Endodermal cell (in vitro differentiated cells): Measurements from ENCODE around the gene IKBIP. TPM values are rescaled to one million over a fixed set of nuclear protein-coding genes. Genes with fewer than 3 reads are reported as not detected.

Experiments
- DNase-seq: peaks from one replicate; pipeline ENCODE4 v3.0.0-alpha.2; 2017
- H3K27ac ChIP-seq: 2 replicates; pipeline ENCODE4 v1.5.1; 2013; ENCODE audit warnings: mild to moderate bottlenecking, low read depth, low read length, moderate library complexity
- H3K27me3 ChIP-seq: 2 replicates; pipeline ENCODE4 v1.6.1; 2013; ENCODE audit warnings: mild to moderate bottlenecking, low read length, moderate library complexity; ENCODE audit not compliant: insufficient read depth, control insufficient read depth, poor library complexity, severe bottlenecking
- H3K36me3 ChIP-seq: 2 replicates; pipeline ENCODE4 v1.7.0; 2013; ENCODE audit warnings: mild to moderate bottlenecking, low read length, moderate library complexity; ENCODE audit not compliant: control insufficient read depth, insufficient read depth
- H3K4me1 ChIP-seq: one replicate; pipeline ENCODE4 v1.7.0; 2013; ENCODE audit warnings: low read length; ENCODE audit not compliant: control insufficient read depth, insufficient read depth
- H3K4me3 ChIP-seq: 2 replicates; pipeline ENCODE4 v1.5.1; 2013; ENCODE audit warnings: mild to moderate bottlenecking, low read length, moderate library complexity
- H3K9ac ChIP-seq: 2 replicates; pipeline ENCODE4 v1.6.1; 2013; ENCODE audit warnings: mild to moderate bottlenecking, low read length, moderate library complexity; ENCODE audit not compliant: poor library complexity, severe bottlenecking; ENCODE audit errors: extremely low read depth
- H3K9me3 ChIP-seq: 2 replicates; pipeline ENCODE4 v1.6.1; 2013; ENCODE audit warnings: mild to moderate bottlenecking, low read length, moderate library complexity; ENCODE audit not compliant: control insufficient read depth
- H3K27ac Mint-ChIP-seq: 2 replicates; pipeline ENCODE4 v1.8.0; 2020; ENCODE audit warnings: mixed read lengths
- H3K27me3 Mint-ChIP-seq: 2 replicates; pipeline ENCODE4 v1.8.0; 2021; ENCODE audit warnings: mild to moderate bottlenecking, mixed read lengths; ENCODE audit not compliant: insufficient read depth
- H3K36me3 Mint-ChIP-seq: 2 replicates; pipeline ENCODE4 v1.8.0; 2020; ENCODE audit warnings: low read depth, mixed read lengths
- H3K4me1 Mint-ChIP-seq: 2 replicates; pipeline ENCODE4 v1.8.0; 2020; ENCODE audit warnings: mixed read lengths
- H3K4me3 Mint-ChIP-seq: 2 replicates; pipeline ENCODE4 v1.8.0; 2020; ENCODE audit warnings: mild to moderate bottlenecking, moderate library complexity, mixed read lengths
- H3K9me3 Mint-ChIP-seq: 2 replicates; pipeline ENCODE4 v1.8.0; 2020; ENCODE audit warnings: mild to moderate bottlenecking, mixed read lengths
- WGBS, 2 experiments: methylation state at CpG; one replicate each; pipeline versions ENCODE4 v1.1.5 to v1.1.7; 2013; ENCODE audit warnings: missing lambda C conversion rate in 2 of 2, mixed read lengths in 1 of 2; ENCODE audit not compliant: insufficient coverage in 1 of 2, insufficient read length in 1 of 2; 5-methylcytosine and 5-hydroxymethylcytosine counted together
- total RNA-seq, 2 donors: library from RNA; stranded (reverse); fragmentation: NEBNext Ultra II Directional in 1 of 2; extraction: Animal tissue kit (Norgen Biotek cat#: 25700) in 1 of 2; gene quantifications; 2 replicates in 1 of 2; 3 replicates in 1 of 2; pipeline ENCODE4 v1.2.1, GENCODE V29; 2021
- TF ChIP-seq, protein P1 (sequence below): fragments of 200-600 bp; sonication (generic); conservative IDR thresholded peaks from 2 replicates; pipeline ENCODE4 v1.5.0; 2021; ENCODE audit warnings: antibody characterized with exemption, mild to moderate bottlenecking

IKBIP gene
- total RNA-seq, 2 donors from 2014 or later = 10.6 to 16.3 TPM

DNA sequence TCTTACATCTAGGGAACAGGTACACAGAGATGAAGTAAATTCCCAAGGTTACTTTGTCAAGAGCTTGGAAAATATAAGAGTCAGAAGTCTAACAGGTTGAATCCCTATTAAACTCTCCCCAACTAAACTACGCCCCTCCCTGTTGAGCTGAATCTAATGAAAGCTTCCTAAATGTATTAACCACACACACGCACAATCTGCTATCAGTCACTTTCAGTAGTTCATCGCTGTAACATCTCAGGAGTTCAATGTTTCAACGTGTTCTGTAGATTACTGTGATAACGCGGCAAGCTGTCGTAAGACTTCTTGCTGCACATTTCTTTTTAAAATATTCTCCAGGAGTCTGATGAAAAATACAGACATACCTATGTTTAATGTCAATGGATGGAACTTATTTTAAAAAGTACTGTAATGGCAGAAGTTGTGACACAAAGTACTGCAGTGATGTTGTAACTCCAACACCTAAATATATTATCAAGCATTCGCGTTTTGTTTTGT lies 51.7 kb downstream of the IKBIP start:
- Mint-ChIP-seq H3K4me1 (peaks cover 12% of the 10 kb centered on the region), H3K27ac (peak overlapping the region; percentile 95), H3K36me3 (peaks cover 31% of the 10 kb centered on the region), H3K27me3 (no peaks in the 10 kb centered on the region), H3K4me3 (peak overlapping the region; percentile 86), H3K9me3 (no peaks in the 10 kb centered on the region)
- Histone ChIP-seq H3K27me3 (no peaks in the 10 kb centered on the region), H3K27ac (no peak overlapping the region), H3K9me3 (no peaks in the 10 kb centered on the region), H3K4me3 (peak overlapping the region; percentile 91), H3K36me3 (peaks cover 29% of the 10 kb centered on the region), H3K4me1 (no peaks in the 10 kb centered on the region), H3K9ac (peak overlapping the region; percentile 18)
- TF ChIP-seq, protein P1, sequence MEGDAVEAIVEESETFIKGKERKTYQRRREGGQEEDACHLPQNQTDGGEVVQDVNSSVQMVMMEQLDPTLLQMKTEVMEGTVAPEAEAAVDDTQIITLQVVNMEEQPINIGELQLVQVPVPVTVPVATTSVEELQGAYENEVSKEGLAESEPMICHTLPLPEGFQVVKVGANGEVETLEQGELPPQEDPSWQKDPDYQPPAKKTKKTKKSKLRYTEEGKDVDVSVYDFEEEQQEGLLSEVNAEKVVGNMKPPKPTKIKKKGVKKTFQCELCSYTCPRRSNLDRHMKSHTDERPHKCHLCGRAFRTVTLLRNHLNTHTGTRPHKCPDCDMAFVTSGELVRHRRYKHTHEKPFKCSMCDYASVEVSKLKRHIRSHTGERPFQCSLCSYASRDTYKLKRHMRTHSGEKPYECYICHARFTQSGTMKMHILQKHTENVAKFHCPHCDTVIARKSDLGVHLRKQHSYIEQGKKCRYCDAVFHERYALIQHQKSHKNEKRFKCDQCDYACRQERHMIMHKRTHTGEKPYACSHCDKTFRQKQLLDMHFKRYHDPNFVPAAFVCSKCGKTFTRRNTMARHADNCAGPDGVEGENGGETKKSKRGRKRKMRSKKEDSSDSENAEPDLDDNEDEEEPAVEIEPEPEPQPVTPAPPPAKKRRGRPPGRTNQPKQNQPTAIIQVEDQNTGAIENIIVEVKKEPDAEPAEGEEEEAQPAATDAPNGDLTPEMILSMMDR = no peak
- 69 to 91% methylated on average over 4 to 9 of the region's 9 CpGs for WGBS, 2 experiments
- DNase-seq = no peak

- H3K4me3 Mint-ChIP-seq = no peak overlapping the region
- Histone ChIP-seq H3K27ac (no peak overlapping the region), H3K9me3 (no peaks in the 10 kb centered on the region), H3K9ac (no peak overlapping the region), H3K4me1 (no peaks in the 10 kb centered on the region), H3K4me3 (no peak overlapping the region), H3K36me3 (peaks cover 12% of the 10 kb centered on the region), H3K27me3 (no peaks in the 10 kb centered on the region)
- H3K27me3 Mint-ChIP-seq = no peaks in the 10 kb centered on the region
- WGBS, 2 experiments = 98 to 100% methylated on average over 1 to 3 of the region's 4 CpGs
- DNase-seq = peak; percentile 49
- TF ChIP-seq, protein P1 = peak; percentile 30
- H3K27ac Mint-ChIP-seq = no peak overlapping the region
- H3K36me3 Mint-ChIP-seq = peaks cover 15% of the 10 kb centered on the region
- no peaks in the 10 kb centered on the region for H3K9me3 Mint-ChIP-seq
- peaks cover 12% of the 10 kb centered on the region for H3K4me1 Mint-ChIP-seq
Measured at GRCh38 chr12:98591209-98591608, 53.4 kb downstream of the IKBIP start.

DNA sequence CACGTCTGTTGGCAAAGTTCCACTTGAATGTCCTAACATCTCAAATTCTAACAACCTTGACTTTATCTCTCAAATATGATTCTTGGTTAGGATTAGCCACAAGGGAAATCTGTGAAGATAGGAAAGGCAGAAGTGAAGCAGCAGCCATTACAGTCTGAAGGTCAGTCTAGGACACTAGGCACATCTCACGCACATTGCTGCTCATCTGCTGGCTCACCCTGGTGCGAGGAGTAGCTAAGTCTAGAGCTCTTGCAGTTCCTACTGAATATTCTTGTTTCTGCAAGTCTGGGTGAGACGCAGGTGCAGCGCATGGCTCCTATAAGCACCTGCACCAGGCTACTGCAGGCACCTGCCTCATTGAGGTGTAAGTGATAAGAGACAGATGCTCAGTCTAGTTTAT lies 57.5 kb downstream of the IKBIP start:
- H3K27ac ChIP-seq = no peak overlapping the region
- H3K36me3 Mint-ChIP-seq = no peaks in the 10 kb centered on the region
- H3K36me3 ChIP-seq = no peaks in the 10 kb centered on the region
- no peak overlapping the region for H3K4me3 Mint-ChIP-seq
- no peaks in the 10 kb centered on the region for H3K4me1 ChIP-seq
- H3K27me3 Mint-ChIP-seq = no peaks in the 10 kb centered on the region
- H3K27me3 ChIP-seq = no peaks in the 10 kb centered on the region
- no peak overlapping the region for H3K4me3 ChIP-seq
- H3K9ac ChIP-seq = no peak overlapping the region
- no peaks in the 10 kb centered on the region for H3K9me3 Mint-ChIP-seq
- 96 to 97% methylated on average over 5 of the region's 5 CpGs for WGBS, 2 experiments
- TF ChIP-seq, protein P1 = no peak
- no peaks in the 10 kb centered on the region for H3K4me1 Mint-ChIP-seq
- no peaks in the 10 kb centered on the region for H3K9me3 ChIP-seq
- H3K27ac Mint-ChIP-seq = no peak overlapping the region
- peak; percentile 36 for DNase-seq
